HG03571 (cell line): ENCODE measurements around the gene CHL1.
A peak's percentile ranks its signal among the peaks of the same experiment; 100 is the strongest.

ENCODE experiments used
- ATAC-seq: cut with Tn5 transposase; IDR thresholded peaks from one replicate; pipeline ENCODE4 v1.9.1; 2021; ENCODE audit not compliant: unreplicated experiment

Gene CHL1, protein sequence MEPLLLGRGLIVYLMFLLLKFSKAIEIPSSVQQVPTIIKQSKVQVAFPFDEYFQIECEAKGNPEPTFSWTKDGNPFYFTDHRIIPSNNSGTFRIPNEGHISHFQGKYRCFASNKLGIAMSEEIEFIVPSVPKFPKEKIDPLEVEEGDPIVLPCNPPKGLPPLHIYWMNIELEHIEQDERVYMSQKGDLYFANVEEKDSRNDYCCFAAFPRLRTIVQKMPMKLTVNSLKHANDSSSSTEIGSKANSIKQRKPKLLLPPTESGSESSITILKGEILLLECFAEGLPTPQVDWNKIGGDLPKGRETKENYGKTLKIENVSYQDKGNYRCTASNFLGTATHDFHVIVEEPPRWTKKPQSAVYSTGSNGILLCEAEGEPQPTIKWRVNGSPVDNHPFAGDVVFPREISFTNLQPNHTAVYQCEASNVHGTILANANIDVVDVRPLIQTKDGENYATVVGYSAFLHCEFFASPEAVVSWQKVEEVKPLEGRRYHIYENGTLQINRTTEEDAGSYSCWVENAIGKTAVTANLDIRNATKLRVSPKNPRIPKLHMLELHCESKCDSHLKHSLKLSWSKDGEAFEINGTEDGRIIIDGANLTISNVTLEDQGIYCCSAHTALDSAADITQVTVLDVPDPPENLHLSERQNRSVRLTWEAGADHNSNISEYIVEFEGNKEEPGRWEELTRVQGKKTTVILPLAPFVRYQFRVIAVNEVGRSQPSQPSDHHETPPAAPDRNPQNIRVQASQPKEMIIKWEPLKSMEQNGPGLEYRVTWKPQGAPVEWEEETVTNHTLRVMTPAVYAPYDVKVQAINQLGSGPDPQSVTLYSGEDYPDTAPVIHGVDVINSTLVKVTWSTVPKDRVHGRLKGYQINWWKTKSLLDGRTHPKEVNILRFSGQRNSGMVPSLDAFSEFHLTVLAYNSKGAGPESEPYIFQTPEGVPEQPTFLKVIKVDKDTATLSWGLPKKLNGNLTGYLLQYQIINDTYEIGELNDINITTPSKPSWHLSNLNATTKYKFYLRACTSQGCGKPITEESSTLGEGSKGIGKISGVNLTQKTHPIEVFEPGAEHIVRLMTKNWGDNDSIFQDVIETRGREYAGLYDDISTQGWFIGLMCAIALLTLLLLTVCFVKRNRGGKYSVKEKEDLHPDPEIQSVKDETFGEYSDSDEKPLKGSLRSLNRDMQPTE (N-terminal part only)

GRCh38 chr3:196311-197148 lies at the start of gene CHL1:
Gene CHL1, plus strand, starts transcription at chr3:196763. Its CDS starts 123,014 bp downstream, at chr3:319777.
- no peak for ATAC-seq

DNA sequence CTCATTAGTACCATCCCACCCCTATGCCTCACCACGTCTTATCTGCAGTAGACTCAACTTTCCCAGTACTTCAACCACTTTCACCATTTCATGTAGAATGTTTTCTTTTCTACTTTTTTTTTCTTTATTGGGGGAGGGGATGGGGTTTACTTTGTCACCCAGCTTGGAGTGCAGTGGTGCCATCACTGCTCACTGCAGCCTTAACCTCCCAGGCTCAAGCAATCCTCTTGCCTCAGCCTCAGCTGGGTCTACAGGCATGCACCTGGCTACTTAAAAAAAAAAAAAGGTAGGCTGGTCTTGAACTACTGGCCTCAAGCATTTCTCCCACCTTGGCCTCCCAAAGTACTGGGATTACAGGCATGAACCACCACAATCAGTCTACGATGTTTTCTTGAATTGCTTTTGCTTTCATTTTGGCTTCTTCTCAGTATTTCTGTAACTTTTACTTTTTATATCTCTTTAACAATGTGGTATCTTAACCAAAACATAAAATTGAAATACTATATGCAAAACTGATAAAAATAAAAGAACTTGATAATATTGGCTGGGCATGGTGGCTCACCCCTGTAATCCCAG lies 44.9 kb upstream of the CHL1 start:
- no peak for ATAC-seq

DNA sequence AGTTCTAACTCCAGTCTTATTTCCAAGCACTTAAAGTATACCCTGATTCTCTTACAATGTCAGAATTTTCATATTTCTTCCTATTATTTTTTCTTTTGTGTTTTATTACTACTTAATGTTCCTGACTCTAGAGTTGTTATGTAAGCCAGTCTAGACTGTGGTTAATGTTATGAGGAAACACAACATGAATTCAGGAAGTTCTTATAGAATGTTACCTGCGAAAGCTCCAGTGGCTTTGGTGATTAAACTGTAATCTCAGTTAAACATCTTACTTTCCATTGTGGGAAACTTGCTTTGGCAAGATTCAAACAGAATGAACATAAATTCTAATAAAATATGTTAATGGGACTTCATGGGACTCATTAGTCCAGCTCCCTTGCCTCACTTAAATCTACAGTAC lies 36.6 kb upstream of the CHL1 start:
- ATAC-seq, result no peak

- no peak for ATAC-seq
Observed at GRCh38 chr3:166071-166470, 30.5 kb upstream of the CHL1 start.

- ATAC-seq, result no peak
Observed at GRCh38 chr3:166799-167198, 29.8 kb upstream of the CHL1 start.

DNA sequence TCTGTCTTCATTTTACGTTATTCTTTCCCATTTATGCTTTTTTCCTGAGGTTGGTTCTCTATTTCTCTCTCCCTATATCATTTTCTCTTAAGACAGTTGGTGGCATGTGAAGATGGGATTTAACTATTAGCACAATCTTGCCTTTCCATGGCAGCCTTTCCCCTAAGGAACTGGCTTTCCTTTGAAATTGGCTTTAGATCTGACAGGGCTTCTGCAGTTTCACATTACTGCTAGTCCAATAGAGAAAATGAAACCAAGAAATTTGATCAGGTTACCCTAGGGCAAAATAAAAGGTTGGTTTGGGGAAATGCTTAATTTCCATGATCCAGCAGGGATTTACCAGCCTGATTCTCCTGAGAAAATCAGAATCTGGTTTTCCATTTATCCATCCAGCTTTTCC lies 22.7 kb upstream of the CHL1 start:
- peak; percentile 66 for ATAC-seq

- ATAC-seq, result no peak
Observed at GRCh38 chr3:184976-185375, 11.6 kb upstream of the CHL1 start.

DNA sequence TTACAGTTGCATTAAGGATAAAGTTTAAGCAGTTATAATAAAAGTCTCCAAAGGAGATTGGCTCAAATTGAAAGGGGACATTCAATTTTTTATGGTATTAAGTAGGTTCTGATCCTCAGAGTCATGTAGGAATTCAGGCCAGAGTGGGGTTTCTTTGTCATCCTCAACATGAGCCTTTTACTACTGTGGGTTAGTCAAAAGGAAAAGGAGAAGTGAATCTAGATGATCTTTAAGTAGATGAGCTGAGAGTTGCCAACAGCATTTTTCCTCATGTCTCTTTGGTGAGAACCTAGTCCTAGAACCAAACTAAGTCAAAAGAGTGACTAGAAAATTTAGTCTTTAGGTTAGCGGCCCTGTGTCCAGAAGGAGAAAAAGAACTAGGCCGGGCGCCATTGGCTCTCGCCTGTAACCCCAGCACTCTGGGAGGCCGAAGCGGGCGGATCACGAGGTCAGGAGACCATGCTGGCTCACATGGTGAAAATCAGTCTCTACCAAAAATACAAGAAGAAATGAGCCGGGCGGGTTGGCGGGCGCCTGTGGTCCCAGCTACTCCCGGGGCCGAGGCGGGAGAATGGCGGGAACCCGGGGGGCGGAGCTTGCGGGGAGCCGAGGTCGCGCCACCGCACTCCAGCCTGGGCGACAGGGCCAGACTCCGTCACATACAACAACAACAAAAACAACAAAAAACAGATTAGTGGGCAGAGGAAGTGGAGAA lies 4.2 kb upstream of the CHL1 start:
- ATAC-seq, result no peak

GRCh38 chr3:194001-194400 lies 2.6 kb upstream of the CHL1 start:
- ATAC-seq, result no peak

DNA sequence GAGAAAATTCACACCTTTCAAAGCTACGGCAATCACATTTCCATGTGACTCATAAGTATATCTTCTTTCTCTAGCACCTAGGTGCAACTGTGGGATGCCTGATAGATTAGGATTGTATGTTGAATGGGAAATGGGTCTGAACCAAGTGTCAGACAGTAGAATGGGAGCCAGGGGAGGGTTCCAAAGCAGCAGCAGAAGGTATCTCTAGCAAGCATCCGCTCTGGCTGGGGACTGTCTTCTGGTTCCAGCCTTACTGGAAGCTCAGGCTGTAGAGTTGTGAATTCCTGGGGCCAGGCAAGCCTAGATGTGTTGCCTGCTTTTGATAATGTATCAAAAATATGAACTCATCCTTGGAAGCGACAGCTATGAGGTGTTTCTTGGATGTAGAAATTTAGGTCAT lies 2.1 kb upstream of the CHL1 start:
- ATAC-seq, result no peak

DNA sequence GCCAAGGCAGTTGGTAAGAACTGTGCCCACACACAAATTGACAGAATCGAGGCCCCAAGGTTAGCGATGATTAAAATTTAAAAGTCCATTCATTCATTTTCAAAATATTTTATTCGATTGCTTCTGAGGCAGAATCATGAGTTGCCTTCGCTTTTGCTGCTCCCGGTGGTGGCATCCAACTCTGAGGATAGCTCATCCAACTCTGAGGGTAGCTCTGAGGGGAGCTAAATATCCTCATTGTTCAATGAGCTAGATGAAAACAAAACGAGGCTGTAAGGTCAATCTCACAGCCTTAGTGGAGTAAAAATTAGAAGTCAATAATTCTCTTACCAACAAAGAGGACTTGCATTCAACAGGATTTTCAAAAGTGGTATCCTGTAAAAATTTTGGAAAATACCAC lies 897 bp upstream of the CHL1 start:
- no peak for ATAC-seq

GRCh38 chr3:197149-197827 lies 725 bp downstream of the CHL1 start:
- no peak for ATAC-seq

DNA sequence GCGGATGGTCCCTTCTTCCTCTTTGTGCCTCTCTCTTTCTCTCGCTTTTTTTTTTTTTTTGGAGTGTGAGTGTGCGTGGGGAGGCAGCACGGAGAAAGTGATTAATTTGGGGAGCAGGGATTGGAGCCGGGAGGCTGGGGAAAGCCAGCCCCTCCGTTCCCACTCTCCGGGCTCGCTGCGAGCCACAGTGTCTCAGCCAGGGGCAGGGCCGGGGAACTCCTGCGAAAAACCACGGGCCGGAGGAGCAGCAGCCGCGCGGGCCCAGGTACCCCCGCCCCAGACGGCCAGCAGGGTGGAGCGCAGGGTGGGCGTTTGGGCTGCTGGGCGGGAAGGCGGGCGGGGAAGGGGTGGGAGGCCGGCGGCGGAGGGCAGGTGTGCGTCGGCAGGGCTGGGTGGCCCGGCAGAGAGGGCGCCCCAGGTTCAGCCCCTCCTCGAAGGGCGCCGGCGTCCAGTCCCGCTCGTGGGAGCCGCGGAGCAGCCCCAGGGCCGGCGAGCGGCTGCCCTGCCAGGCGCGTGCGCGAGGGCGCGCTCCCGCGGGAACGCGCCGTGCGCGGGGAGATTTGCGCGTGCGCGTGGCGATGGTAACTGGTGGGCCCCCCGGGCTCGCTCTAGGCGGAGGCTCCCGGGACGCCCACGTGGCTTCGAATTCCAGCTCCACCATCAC lies 1.4 kb downstream of the CHL1 start:
- no peak for ATAC-seq

- no peak for ATAC-seq
Observed at GRCh38 chr3:199835-200234, 3.3 kb downstream of the CHL1 start.

DNA sequence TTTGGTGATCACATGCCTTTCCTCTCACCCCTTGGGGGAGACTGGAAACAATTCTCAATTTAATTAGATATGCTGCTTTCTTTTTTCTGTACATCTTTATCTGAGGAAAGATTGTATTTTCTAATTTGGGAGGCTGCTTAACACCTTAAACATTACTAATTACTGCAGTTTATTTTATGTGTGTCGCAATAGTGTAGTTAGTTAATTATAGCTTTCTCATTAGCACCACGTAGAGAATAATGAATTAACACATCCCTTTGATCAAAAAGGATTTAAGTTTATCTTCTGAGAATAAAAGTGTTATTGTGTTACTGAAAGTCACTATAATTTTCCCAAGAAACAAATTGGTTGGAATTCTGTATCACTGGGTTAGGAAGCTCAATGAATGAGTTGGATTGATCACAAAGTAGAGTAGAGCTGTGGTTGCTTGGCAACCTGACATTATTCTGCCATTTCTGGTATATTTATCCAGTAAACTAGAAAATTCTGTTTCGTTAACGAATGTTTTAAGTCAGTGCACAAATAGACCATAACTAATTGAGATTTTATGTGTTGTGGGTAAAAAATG lies 4.3 kb downstream of the CHL1 start:
- ATAC-seq, result no peak

- no peak for ATAC-seq
Observed at GRCh38 chr3:204102-204501, 7.5 kb downstream of the CHL1 start.

DNA sequence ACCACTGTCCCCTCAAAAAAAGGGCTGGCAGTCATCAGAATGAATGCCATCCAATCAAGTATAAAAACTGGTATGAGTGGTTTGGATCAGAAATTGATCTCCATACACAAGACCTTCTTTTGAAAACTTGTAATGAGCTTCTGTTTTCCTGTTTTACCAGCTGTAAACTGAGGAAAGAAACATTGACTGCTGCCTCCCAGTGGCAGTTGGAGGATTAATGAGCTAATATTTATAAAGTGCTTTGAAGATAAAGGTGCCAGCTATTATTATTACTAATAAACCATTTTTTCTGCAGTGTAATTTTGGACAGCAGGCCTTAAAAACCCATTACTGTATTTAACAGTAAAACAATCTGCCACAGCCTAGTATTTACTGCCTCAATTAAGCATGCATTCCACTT lies 11.4 kb downstream of the CHL1 start:
- no peak for ATAC-seq

DNA sequence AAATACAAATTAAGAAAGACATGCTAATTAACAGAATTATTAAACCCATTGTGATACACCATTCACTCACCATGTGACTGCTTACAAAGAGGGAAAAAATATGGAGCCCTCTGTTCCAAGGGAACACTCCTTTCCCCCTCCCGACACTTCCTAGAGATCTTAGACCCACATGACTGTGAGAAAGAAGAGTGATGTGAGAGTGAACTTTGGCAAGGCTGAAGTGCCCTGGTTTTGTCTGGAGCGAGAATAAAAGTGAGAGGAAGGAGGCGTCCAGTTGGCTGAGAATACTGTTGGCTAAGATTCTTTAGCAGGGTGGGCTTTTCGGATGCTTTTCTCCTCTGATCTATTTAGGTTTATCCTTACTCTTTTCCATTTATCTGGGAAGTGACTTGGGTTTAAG lies 14.1 kb downstream of the CHL1 start:
- no peak for ATAC-seq
